Mononuclear cell (primary cell): ENCODE measurements around the gene BDNF. TPM values are rescaled to one million over a fixed set of nuclear protein-coding genes. Genes with fewer than 3 reads are reported as not detected.
"Not testable (repeated sequence)": the region's sequence is repeated elsewhere in the genome, so short reads cannot be mapped to it uniquely, and the experiment has no call there.

Source experiments
- H3K27me3 ChIP-seq: 2 replicates; pipeline ENCODE4 v1.6.0; 2011; ENCODE audit warnings: low read length, control low read depth; ENCODE audit not compliant: insufficient read depth
- H3K4me1 ChIP-seq: 2 replicates; pipeline ENCODE4 v1.5.1; 2011; ENCODE audit warnings: mild to moderate bottlenecking, low read length, control low read depth; ENCODE audit not compliant: insufficient read depth
- H3K4me3 ChIP-seq: 2 replicates; pipeline ENCODE4 v1.5.1; 2011; ENCODE audit warnings: mild to moderate bottlenecking, low read length, moderate library complexity
- H3K9me3 ChIP-seq: 2 replicates; pipeline ENCODE4 v1.5.1; 2011; ENCODE audit warnings: low read depth, mild to moderate bottlenecking, control low read depth, low read length
- total RNA-seq: library from RNA; depleted of rRNA; stranded (reverse); fragments of >200 nt; gene quantifications from one replicate; pipeline ENCODE4 v1.2.3, GENCODE V29; 2012

Gene BDNF
- total RNA-seq, 1 donor, result under 0.01 TPM

DNA sequence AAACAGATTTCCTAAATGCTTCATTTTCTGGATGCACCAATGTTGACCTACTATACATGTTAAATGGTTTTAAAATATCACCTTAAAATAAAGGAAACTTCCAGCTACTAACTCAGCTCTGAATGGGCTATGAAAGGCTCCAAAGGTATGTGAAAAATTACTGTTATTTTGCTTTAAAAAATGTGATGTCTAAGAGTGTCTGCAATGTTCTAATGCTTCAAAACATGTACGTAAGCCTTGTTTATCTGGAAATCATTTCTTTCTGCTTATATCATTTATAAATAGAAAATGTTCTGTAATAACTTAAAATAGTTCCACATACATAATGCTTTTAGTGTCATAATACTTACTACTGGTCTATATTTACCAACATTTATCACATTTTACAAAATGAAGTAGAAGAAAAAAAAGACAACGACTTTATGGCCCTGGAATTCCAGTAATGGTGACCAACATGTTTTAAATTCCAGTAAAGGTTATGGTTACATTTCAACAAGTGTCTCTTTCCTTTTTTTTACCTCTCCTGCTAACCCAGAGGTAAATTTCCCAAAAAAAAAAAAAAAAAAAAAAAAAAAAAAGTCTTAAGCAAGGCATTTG is 2.5 kb downstream of the BDNF start:
- H3K4me1 ChIP-seq, result peaks cover 12% of the 10 kb centered on the region
- H3K4me3 ChIP-seq, result no peak overlapping the region
- H3K27me3 ChIP-seq, result peaks cover 75% of the 10 kb centered on the region
- H3K9me3 ChIP-seq, result no peaks in the 10 kb centered on the region

DNA sequence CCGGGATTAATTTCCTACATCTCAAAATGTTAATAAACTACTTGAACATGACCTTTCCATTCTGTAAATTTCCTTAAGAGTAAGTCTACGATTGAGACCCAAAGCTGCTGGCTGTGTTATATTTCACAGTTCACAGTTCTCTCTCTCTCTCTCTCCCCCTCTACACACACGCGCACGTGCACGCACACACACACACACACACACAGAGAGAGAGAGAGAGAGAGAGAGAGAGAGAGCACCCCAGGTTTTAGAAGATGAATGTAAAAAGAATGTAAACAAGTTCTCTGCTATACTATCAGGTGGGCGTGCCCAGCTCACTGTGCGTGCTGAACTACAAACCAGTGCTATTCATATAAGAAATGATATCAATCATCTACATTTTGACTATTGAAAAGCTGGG is 3.3 kb downstream of the BDNF start:
- Histone ChIP-seq H3K4me3 (no peak overlapping the region), H3K27me3 (peaks cover 67% of the 10 kb centered on the region), H3K9me3 (no peaks in the 10 kb centered on the region)

DNA sequence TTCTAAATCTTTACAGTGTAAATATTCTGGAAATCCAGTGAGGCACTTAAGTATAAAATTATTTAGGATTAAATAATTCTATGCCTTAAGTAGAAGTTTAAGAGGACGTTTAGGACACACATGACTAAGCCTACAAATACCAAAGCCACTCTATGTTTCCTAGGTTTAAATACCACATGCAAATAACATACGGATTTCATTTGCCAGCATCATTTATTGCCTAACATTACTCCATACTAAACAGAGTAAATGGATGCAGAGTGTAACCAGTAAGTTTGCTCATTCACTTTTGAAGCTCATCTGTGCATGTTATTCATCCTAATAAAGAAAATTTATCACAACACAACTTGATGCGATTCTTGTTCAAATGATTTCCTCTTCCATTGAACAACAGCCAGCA is 4.1 kb downstream of the BDNF start:
- Histone ChIP-seq H3K4me3 (no peak overlapping the region), H3K27me3 (peaks cover 59% of the 10 kb centered on the region), H3K9me3 (no peaks in the 10 kb centered on the region), H3K4me1 (peaks cover 6% of the 10 kb centered on the region)

More for the DNA sequence above, 3.3 kb downstream of the BDNF start:
- H3K4me1 ChIP-seq, result peaks cover 12% of the 10 kb centered on the region

DNA sequence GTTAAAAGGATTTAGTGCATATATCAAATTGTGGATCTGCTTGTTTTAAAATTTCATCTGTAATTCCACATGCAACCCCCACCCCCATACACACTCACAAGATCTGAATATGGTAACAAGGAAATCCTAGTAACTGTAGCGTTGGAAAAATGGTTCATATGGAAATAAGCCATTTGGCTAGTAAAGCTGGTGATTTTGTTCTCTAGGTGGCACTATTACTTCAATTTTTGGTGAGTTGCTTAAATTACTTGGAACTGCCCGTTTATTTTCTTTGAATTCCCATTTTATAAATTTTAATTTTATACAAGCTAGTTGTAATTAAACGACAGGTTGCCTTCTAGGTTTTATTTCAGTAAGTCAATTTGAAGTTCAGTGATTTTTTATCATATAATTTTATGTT is 5.3 kb downstream of the BDNF start:
- Histone ChIP-seq H3K4me3 (no peak overlapping the region), H3K27me3 (peaks cover 51% of the 10 kb centered on the region), H3K9me3 (no peaks in the 10 kb centered on the region), H3K4me1 (no peaks in the 10 kb centered on the region)

DNA sequence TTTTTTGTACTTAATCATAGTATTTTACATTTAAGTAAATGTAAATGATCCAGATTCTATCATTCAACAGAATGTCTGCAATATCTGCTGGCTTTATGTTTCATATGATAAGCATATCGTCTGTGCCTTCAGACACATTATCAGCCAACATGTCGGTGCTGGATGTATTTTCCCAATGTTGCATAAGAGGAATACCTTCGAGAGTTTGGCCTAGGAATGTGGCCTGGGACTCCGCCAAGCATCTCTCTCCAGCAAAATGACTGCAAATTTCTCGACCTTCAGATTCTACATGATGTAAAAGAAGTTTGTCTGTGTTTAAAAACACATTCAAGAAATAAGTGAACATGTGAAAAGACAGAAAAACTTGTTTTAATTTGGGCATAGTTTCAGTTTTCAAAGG is 6.9 kb downstream of the BDNF start:
- Histone ChIP-seq H3K4me3 (no peak overlapping the region), H3K4me1 (no peaks in the 10 kb centered on the region), H3K27me3 (peaks cover 37% of the 10 kb centered on the region), H3K9me3 (no peaks in the 10 kb centered on the region)

DNA sequence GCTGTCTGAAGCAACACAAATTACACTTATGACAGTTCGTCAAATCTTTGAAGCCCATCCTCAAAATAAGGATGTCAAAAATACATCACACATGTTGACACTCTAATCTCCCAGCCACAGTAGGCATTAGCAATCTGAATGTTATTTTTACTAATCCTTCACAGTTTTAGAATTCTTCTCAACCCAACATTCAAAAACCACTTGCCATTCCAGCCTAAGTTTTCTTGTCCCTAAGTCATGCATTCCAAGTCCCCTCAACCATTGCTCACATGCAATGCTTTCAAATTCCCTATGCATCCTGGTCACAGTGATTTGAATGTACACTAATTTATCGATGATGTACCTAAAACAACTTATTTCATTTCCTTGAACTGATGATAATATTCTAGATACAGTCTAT is 7.5 kb downstream of the BDNF start:
- Histone ChIP-seq H3K27me3 (peaks cover 30% of the 10 kb centered on the region), H3K4me3 (no peak overlapping the region), H3K4me1 (no peaks in the 10 kb centered on the region), H3K9me3 (no peaks in the 10 kb centered on the region)

DNA sequence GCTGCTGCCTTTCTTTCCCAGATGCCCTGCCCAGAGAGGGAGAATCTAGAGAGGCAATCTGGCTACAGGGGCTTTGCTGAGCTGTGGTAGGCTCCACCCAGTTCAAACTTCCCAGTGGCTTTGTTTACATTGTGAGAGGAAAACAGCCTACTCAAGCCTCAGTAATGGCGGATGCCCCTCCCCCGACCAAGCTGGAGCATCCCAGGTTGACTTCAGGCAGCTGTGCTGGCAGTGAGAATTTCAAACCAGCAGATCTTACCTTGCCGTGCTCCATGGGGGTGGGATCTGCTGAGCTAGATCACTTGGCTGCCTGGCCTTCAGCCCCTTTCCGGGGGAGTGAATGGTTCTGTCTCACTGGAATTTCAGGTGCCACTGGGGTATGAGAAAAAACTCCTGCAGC is 12.2 kb downstream of the BDNF start:
- H3K9me3 ChIP-seq, result no peaks in the 10 kb centered on the region
- no peaks in the 10 kb centered on the region for H3K27me3 ChIP-seq
- H3K4me1 ChIP-seq, result no peaks in the 10 kb centered on the region
- H3K4me3 ChIP-seq, result no peak overlapping the region

DNA sequence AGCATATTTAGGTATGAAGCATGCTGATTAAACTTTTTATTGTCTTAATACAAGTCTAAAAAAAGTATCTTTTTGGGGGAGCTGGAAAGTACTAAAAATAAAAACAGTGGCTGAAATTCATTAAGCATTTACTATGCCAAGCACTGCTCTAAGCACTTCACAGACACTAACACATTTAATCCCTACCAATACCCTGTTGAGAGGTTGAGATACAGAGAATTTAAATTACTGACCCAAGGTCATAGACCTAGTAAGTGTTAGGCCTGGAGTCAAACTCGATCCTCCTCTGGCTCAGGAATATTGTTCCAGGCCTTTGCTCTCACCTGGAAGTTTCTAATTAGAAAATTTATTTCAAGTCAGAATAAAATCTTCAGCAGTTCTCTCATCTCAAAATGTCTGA is 18.6 kb downstream of the BDNF start:
- no peaks in the 10 kb centered on the region for H3K4me1 ChIP-seq
- H3K9me3 ChIP-seq, result no peaks in the 10 kb centered on the region
- no peaks in the 10 kb centered on the region for H3K27me3 ChIP-seq
- no peak overlapping the region for H3K4me3 ChIP-seq

DNA sequence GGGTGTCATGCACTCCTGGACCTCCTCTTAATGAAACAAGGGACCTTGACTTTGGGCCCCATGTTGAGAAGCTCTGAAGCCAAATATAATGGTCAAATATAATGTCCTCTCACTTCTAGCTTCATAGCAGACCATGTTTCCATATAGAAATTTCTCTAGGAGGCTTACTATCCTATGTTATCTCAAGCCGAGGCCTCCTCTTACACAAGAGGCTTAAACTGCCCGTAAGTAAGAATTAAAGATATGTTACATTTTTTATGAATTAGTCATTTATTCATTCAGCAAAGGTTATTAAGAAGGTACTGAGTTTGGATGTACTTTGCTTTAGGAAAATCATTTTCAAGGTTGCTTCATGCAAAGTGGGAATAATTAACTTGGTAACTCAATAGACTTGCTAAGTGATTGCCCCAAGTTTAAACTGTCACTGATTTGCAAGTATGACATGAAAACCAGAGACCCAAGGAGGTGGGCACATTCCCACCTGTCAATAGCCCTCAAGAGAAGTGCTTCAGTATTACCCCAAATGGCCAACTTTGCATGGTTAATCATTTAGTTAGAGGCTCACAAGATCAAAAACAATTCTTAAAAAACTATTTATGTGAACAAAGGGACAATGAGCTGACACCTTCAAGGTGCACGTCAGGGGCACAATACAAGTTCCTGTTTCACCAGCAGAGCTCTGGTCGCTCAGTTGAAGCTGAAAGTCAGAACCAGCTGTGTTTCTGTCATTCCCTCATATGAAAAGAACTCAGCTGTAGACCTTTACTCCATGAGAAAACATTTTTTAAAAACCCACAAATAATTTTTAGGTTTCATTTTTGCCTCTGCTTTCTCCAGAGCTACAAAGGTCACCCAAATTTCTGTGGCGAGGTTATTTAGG is 20.9 kb downstream of the BDNF start:
- Histone ChIP-seq H3K4me3 (no peak overlapping the region), H3K4me1 (no peaks in the 10 kb centered on the region), H3K9me3 (no peaks in the 10 kb centered on the region), H3K27me3 (no peaks in the 10 kb centered on the region)

DNA sequence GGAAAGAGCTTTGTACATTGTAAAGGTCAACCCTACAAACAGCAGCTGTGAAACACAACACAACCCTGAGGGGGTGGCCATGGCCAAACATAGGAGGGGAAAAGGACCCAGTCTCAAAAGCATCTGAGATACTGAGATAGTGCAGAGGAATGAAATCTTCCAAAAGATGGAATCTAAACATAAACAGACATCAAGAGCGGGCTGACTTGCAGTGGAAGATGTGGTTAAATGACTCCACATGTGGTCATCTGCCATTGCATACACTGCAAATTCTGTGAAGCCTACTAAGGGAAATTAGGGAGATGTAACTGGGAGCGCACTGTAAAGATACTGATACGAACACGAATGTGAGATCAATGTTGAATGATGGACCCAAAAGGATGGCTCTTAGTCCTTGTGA is 22.0 kb downstream of the BDNF start:
- H3K4me3 ChIP-seq, result no peak overlapping the region
- H3K27me3 ChIP-seq, result no peaks in the 10 kb centered on the region
- H3K4me1 ChIP-seq, result no peaks in the 10 kb centered on the region
- H3K9me3 ChIP-seq, result no peaks in the 10 kb centered on the region

DNA sequence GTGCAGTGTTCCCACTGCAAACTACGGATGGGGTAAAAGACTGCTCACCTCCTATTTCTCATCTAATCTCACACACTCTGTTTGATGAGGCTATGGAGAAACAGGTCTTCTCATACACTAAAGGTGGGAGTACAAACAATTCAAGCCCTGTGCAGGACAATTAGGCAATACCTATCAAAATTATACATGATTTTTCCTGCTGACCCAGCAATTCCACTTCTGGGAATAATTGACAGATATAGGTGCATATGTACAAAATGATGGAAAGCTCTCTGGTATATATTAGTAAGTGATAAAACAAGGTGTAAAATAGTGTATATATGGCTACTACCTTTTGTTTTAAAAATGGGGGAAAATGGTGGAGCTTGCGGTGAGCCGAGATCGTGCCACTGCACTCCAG is 23.1 kb downstream of the BDNF start:
- Histone ChIP-seq H3K27me3 (no peaks in the 10 kb centered on the region), H3K9me3 (no peaks in the 10 kb centered on the region), H3K4me3 (no peak overlapping the region), H3K4me1 (no peaks in the 10 kb centered on the region)

DNA sequence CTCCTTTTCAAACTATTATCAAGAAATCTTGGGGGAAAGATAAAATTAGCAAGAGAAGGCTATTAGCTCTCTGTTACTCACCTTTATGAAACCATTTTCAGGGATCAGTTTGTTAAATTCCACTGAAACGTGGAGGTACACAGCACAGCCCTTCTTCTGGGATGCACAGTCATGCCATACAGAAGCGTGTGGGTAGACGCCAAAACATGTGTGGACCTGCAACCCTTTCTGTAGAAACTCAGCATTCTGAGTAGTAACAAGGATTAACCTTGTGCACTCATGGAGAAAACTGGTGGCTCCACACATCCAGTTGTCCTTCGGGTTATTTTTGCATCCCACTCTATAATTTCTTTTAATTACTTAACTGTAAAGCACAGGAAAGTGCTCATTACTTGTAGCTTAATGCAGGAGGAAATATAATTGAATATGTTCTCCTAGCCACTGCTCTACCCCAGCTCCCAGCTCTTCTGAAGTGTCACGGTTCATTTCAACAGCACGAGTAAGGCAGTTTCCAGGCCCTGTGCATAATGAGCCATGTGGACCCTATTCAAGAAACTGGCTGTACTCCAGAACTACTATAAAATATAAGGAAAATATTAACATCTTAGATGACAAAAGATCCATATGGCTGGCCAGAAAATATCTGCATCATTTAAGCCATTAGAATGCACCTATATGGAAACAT is 26.1 kb downstream of the BDNF start:
- H3K4me1 ChIP-seq, result no peaks in the 10 kb centered on the region
- H3K4me3 ChIP-seq, result no peak overlapping the region
- H3K27me3 ChIP-seq, result no peaks in the 10 kb centered on the region
- H3K9me3 ChIP-seq, result no peaks in the 10 kb centered on the region

DNA sequence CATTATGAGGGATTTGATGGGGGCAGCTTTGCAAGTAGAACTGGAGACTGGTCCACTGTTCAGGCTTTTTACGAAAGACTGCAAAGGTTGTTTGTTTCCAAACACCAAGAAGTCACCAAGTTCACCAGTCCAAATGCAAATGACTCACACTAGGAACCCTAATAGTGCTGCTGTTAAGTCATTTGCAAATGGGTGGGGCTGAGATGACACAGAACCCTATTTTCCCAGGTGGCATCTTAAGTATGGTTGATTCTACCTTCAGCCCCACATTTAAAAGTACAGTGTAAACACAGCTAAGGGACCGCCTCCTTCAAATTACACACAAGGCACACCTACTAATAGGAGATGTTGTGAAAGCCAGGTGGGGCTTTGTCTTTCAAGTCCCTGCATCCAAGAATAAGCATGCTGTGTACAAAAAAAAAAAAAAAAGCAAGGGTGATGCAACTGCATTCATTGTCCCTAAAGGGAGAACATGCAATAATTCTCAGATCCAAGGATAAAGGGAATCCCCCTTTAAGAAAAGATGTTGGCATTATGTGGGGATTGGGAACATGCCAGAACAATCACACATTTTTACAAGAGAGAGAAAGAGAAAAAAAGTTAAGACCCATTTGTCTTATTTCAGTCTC is 27.3 kb downstream of the BDNF start:
- H3K27me3 ChIP-seq, result no peaks in the 10 kb centered on the region
- H3K9me3 ChIP-seq, result no peaks in the 10 kb centered on the region
- H3K4me3 ChIP-seq, result no peak overlapping the region
- no peaks in the 10 kb centered on the region for H3K4me1 ChIP-seq

DNA sequence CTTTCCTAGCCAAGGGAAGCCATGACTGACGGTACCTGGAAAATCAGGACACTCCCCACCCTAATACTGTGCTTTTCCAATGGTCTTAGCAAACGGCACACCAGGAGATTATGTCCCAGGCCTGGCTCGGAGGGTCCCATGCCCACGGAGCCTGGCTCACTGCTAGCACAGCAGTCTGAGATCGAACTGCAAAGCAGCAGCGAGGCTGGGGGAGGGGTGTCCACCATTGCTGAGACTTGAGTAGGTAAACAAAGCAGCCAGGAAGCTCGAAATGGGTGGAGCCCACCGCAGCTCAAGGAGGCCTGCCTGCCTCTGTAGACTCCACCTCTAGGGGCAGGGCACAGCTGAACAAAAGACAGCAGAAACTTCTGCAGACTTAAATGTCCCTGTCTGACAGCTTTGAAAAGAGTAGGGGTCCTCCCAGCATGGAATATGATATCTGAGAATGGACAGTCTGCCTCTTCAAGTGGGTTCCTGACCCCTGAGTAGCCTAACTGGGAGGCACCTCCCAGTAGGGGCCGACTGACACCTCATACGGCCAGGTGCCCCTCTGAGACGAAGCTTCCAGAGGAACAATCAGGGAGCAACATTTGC is 34.6 kb downstream of the BDNF start:
- not testable (repeated sequence) for H3K27me3 ChIP-seq, H3K4me3 ChIP-seq, H3K4me1 ChIP-seq, H3K9me3 ChIP-seq

DNA sequence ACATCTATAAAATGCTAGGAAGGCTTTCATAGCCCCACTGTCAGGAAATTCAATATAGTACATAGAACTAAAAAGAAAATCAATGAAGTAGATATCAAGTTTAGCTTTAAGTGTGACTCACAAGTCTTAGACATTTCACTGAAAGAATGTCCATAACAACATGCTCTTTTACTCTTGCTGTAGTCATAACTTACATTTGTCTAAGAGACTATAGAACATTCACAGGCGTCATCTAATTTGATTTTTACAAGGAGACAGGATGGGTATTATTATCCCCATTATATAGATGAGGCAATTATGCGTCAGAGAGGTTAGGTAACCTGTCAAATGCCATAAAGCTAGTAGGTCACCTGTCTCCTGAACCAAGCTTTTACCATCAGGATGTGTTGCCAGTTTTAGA is 36.9 kb downstream of the BDNF start:
- Histone ChIP-seq H3K4me3 (no peak overlapping the region), H3K27me3 (no peaks in the 10 kb centered on the region), H3K4me1 (no peaks in the 10 kb centered on the region)

More for the DNA sequence above, 36.9 kb downstream of the BDNF start:
- no peaks in the 10 kb centered on the region for H3K9me3 ChIP-seq
